Stimulated activated CD8-positive, alpha-beta memory T cell treated with anti-CD3 and anti-CD28 coated beads, Interleukin-7, amount 100 ng/mL, for 24 hours (primary cell): ENCODE results near the gene BPIFA1.

ENCODE experiments used
- DNase-seq: peaks from one replicate; pipeline ENCODE4 v3.0.0-alpha.2; 2020; ENCODE audit warnings: low read depth

The BPIFA1 gene

DNA sequence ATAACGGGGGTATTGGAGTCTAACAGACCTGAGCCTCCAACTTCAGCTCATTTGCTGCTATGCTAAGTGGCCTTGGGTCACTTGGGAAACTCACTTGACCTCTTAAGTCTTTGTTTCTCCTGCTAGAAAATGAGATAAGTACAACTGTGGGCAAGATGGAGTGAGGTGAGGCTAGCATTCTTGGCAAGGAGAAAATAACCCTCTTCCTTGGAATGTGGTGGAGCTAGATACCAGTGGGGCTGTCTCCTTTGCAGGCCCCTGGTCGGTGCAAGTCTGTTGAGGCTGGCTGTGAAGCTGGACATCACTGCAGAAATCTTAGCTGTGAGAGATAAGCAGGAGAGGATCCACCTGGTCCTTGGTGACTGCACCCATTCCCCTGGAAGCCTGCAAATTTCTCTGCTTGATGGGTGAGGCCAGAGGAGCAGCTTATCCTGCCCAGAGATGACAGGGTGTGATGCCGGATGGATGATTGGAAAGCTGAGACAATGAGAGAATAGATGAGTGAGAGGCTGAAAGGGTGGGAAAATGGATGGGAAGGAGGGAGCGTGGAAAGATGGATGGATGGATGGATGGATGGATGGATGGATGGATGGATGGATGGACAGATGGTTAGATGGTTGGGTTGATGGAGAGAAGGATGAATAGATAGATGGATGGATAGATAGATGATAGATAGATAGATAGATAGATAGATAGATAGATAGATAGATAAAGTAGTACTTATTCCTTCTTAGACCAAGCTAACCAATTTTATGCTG, 4.4 kb downstream of the BPIFA1 start:
- no peak for DNase-seq

DNA sequence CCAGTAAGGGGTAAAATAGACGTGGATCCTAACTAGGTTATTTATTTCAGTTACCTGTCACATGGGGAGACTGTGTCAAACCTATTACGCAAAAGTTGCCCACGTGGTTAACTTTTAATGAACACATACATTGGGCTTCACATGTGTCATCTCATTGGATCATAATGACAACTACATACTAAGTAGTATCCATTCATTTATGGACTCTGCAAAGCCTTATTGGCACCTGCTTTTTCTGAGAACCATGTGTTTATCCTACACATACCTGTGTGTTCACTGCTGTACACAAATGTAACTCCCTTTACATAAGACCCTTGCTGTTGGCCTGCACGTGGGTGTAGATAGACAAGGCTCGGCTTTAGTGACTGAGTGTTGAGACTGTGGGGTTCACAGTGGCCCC, 5.1 kb downstream of the BPIFA1 start:
- no peak for DNase-seq

DNA sequence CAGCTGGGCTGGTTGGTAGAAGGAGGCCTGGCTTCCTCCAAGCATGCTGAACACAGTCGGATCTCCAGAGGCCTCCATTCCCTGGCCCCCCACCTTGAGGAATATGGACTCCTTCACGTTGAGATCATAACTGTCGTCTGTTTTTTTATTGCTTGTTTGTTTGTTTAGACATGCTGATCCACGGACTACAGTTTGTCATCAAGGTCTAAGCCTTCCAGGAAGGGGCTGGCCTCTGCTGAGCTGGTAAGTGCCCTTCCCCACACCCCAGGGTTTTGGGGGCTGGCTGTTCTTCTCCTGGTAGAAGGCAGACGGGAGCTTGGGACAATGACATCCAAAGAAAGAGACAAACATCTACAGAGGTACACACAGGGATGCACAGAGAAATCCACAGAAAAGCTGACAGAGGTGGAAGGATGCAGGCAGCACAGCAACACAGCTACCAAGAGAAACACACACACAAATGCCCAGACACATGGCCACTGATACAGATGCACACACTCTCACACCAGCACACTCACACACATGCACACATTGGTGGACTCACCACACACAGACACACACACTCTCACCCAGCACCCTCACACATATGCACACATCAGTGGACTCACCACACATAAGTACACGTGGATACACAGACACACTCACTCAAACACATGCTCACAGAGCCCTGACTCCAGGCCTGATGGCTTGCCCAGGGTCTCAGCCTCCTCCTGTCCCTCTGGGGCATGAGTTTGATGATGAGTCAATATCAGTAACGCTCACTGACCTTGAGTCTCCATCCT, 6.7 kb downstream of the BPIFA1 start:
- no peak for DNase-seq

DNA sequence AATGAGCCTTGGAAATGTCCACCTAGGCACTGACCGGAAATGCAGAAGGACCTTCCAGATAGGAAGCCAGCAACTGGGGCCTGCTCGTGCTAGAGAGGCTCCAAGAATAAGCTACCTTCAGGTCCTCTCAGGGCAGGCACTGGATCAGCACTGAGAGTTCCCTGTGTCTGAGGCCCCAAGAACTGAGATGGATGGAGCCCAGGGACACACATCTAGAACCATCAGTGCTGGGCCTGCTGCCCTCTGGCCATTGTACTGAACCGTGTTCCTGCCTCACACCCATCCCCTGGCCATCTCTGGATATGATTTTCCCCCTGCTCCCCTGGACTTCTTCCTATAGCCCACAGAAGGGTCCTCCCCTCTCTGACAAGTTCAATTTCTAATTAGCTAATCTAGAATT, 10.3 kb downstream of the BPIFA1 start:
- no peak for DNase-seq

DNA sequence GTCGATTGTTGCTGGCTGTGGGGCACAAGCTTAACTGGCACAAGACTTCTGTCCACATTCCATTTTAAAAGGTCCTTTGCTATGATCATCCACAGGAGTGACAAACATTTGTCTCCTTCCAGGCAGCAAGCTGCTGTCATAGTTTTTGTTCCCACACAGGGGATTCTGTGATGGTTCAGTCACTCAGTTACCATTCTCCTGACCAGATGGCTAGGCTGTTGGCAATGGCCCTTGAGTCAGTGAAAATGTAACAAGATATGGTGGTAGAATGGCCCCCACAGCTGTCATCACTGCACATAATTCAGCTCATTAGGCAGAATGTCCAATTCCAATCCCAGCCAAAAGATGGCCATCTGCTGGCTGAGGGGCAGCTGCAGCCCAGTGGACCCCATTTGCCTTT, 13.7 kb downstream of the BPIFA1 start:
- no peak for DNase-seq

DNA sequence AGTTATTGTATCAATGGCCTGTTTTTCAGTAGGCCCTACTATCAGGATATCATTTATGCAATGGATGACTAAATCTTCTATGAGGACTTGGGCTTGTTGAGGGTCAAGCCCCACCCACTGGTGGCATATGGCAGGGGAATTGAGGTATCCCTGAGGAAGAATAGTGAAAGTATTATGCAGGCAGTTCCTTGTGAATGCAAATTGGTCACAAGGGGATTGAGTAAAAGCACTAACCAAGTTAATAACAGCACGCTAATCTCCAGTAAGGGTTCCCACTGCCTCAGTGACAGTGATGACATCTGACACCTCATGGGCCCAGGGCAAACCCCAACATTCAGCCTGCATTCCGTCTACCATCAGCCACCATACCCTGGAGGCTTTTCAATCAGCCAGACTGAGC, 14.9 kb downstream of the BPIFA1 start:
- DNase-seq = no peak

DNA sequence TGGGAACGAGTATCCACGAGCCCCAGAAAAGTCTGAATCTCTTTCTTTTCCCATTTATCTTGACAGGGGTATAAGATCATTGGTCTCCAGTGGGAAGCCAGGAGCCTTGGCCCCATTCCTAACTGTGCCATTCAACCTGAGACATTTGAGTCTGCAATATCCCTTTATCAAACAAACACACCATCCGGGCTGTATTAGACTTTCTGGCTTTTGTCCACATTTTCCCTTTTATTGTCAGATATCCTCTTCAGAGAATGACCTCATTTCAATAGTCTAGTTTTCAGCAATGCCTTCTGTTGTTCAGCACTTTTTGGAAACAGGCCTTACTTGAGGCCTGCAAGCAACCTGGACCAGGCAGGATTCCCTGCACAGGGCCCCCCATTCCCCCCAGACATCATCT, 15.7 kb downstream of the BPIFA1 start:
- DNase-seq = no peak

DNA sequence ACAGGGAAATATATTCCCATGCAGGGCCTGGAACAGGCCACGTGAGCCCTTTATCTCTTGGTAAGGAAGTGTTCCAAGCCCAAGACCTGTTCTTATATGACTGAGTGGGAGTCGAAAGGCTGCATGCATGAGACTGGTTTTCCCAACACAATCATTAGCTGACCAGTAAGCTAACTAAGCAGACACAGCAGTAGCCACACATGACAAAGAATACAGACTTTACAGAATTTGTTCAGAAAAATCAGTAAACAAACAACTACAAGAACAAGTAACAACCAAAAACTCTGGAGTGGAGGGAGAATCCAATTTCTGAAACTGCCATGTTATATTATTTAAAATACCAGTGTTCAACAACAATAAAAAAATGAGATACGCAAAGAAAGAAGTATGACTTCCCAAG, 16.7 kb downstream of the BPIFA1 start:
- DNase-seq = no peak

DNA sequence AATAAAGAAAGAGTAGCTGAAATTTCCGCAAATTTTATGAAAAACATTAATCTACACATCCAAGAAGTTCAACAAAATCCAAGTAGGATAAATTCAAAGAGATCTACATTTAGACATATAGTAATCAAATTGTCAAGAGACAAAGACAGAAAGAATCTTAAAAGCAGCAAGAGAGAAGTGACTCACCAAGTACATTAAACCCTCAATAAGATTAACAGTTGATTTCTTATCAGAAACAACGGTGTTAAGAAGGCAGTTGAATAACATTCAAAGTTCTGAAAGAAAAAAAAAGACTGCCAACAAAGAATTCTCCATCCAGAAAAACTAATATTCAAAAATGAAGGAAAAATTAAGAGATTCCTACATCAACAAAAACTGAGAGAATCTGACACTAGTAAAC, 19.2 kb downstream of the BPIFA1 start:
- no peak for DNase-seq

DNA sequence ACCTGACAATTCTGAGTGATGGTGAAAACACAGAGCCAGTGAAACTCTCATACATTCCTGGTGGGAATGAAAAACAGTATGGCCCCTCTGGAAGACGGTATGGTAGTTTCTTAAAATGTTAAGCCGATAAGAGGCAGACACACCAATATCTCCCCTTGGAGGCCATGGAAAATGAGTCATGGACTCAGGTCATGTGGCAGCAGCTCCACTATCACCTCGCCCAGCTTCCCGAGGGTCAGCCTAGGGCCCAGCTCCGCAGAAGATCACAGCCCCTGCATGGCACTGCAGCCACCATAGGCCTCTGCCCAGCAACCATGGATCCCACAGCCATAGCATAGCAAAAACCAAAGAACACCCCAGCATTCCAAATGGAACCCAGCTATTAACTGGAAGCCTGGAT, 21.4 kb downstream of the BPIFA1 start:
- DNase-seq = no peak

DNA sequence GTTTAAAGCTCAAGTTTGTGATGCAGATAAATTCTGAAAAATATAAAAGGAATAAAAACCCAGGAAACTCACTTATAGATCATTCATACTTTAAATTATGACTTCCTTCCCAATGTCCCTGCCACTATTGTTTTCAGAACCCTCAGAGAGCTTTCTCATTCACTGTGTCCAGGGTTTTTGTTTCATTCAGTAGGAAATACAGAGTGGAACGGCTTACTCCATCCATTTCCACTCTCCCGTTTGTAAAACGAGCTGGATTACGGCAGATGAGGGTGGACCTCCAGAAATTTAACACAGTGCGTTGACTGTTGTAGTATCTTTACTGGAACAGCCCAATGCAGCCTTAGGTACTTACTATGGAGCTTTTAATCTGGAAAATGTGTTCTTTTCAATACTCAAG, 23.6 kb downstream of the BPIFA1 start:
- no peak for DNase-seq

DNA sequence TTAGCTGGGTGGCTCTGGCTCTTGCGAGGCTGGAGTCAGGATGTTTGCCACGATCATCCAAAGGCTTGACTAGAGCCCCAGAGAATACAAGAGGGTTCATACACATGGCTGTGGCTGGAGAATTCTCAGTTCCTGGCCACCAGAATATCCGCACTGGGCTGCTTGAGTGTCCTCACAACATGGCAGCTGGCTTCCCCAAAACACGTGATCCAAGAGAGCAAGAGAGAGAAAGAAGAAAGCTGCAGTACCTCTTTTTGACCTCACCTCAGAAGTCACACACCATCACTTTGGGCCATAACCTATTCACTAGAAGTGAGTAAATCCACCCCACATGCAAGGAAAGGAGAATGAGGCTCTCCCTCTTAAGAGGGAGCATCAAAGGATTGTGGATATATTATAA, 25.7 kb downstream of the BPIFA1 start:
- no peak for DNase-seq

DNA sequence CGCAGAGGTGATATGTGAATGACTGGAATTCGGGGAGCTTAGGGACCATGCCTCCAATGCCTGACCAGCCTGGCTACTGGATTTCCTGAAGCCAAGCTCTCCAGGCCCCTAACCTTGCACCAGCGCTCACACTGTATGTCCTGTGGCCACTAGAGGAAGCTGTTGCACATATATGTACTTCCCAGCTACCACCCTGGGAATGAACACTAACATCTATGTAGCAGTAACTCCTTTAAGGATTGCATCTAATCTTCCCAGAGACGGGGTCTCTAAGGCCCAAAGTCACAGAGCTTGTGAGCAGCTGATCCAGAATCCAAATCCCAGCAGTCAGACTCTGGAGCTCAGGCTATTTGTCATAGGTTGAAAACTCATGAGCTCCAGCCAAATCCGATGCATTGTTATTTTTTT, 26.9 kb downstream of the BPIFA1 start:
- DNase-seq = no peak

DNA sequence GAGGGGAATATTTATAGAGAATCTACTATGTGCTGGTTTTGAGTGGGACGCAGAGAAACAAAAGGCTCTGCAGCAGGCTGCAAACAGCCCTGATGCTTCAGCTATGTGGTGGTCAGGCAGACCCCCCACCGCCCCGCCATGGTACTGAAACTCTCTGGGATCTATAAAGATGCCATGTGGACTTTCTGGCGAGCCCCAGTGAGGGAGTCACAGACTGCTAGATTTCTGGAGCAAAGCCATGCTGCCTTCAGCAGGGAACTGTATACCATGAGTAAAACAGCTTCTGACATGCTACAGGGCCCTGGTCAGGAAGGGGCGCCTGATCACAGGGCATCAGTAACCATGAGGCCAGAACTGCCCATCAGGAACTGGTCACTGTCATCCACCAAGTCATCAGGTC, 28.0 kb downstream of the BPIFA1 start:
- DNase-seq = no peak

DNA sequence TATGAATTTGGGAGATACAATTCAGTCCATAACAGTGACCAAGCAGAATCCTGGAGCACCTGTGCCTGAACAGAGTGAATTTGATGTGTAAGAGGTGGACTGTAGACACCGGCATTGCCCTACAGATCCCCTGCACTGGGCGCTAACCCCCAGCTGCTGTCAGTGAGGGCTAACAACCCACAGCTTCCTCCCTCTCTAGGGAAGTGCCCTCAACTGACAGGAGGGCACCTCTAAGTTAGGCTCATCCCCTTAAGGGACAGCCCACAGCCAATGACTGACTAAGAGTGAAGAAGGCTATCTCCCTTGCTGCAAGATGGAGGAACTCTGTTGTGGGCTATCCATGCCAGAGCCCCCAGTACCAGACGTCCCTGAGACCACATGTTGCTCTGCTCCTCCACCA, 31.9 kb downstream of the BPIFA1 start:
- DNase-seq = no peak

DNA sequence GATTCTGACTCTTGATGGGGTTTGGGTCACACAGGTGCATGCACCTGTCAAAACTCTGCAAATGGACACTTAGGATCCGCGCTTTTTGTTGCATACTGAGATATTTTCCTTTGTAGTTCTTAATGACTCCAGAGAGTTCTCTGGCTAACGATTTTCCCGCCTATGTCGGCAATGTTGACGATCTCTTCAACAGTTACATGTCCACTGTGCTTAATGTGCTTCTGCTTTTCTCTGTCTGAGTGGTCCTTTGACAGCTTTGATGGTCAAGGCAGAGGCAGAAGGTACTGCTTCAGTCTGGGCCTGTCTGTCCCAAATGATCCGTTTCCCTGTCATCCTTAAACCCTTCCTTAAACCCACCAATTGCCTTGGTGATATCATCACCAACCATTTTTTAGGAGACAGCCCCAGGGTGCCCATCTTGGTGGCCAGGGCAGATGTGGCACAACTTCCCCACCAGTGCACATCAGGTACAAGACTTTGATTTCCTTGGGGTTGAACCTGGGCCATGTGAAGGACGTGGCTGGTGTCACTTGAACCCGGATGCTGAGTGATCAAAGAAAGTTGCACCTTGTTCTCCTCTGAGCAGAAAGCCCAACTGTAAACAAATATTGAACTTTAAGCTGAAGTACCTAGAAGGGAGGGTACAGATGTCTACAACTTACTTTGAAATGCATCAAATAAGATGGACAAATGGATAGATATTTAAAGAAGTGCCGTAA, 36.5 kb downstream of the BPIFA1 start:
- no peak for DNase-seq

DNA sequence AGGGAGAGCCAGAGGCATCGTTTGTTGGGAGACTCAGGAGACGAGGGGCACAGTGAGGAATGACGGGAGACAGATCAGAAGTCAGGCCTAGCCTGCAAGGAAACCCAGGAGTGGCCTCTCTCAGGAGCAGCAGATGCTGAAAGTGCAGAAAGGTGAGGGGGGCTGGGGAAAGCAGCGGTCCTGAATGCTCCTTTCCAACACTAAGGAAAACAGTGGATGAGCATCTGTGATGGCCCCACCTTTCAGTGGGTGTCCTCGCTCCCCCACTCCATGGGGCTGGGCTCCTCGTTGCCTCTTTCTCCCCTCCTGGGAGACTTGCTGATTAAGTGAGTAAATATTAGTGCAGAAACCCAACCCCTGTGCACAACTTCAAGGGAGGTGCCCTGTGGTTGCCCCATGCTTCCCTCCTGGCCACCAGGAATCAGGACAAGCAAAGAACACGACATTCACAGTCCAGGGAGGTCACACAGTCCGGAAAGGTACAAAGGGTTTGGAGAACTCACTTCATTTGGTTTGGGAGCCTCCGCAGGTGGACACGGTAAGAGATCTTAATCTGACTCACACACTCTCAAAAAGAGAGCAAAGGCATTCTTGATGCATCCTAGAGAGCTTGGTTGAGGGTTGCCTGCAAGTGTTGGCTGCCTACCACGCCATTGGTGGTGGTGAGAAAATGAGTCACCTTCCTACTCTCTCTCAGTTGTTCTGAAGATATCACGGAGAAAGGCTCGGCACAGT, 37.5 kb downstream of the BPIFA1 start:
- DNase-seq = no peak

DNA sequence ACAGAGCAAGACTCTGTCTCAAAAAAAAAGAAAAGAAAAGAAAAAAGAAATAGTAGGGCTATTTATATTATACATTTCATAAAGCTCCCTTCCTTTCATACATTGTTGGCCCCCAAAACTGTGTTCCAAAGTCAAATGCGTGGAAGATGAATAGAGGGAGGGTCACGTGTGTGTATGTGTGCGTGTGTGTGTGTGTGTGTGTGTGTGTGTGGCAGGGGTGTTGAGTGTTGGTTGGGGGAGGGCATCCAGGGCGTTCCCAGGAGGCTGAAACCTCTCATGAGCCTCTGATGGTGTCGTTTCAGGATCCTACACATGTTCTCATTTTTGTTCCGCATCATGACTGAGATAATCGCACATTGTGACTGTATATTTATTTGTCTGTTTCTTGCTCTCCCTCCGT, 39.4 kb downstream of the BPIFA1 start:
- no peak for DNase-seq

DNA sequence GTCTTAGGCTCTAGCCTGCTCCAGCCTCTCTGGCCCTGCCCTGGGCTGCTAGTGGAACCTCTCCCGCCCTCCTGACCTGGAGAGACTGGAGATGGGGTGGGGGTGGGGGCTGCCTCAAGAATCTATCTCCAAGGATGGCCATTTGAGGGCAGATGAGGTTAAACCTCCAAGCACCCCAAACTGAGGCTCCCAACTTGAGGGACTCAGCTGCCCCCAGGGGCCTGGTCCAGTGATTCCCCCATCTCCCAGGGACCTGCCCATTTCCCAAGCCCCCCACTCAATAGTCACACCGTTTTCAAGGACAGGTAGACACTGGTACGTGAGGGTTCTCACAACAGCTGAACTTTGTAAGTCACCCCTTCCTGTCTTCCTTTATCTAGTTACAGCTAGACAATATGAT, 40.1 kb downstream of the BPIFA1 start:
- no peak for DNase-seq

DNA sequence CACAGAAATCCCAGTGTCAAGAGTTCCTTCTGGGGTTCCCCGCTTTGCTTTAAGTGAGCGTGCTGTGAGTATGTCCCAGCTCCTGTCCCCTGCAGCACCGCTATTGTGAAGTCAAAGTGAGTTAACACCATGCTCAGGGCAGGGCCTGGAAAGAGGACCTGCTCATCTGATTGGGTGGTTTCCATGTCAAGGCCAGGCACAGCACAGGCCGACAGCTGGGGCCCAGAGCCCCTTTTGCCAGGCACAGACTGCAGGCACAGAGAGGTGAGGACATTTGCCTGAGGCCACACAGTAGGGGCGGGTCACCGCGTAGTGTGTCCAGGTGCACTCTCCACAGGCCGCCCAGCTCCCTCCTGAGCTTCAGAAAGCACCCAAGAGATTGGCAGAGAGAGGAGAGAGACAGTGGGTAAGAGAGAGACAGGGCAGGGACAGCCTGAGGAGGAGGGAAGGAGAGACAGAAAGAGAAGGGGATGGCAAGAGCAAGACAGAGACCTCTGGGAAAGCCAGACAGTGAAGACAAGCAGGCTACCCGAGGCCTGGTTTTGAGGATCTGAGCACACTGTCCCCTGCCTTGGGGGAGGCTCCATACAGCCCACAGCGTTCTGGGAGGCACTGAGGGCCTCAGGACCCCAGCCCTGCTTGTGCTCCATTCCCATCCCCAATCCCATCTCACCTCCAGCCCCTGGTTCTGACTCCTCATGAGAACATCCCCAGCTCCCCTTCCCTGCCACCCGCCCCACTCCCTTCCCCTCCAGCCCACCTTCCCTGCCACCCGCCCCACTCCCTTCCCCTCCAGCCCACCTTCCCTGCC, 40.7 kb downstream of the BPIFA1 start:
- DNase-seq = no peak
